ENCODE measurements around the gene PTGES2.

The PTGES2 gene

DNA sequence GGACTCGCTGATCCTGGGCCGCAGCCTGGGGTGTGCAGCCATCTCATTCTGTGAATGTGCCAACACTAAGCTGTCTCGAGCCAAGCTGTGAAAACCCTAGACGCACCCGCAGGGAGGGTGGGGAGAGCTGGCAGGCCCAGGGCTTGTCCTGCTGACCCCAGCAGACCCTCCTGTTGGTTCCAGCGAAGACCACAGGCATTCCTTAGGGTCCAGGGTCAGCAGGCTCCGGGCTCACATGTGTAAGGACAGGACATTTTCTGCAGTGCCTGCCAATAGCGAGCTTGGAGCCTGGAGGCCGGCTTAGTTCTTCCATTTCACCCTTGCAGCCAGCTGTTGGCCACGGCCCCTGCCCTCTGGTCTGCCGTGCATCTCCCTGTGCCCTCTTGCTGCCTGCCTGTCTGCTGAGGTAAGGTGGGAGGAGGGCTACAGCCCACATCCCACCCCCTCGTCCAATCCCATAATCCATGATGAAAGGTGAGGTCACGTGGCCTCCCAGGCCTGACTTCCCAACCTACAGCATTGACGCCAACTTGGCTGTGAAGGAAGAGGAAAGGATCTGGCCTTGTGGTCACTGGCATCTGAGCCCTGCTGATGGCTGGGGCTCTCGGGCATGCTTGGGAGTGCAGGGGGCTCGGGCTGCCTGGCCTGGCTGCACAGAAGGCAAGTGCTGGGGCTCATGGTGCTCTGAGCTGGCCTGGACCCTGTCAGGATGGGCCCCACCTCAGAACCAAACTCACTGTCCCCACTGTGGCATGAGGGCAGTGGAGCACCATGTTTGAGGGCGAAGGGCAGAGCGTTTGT lies 19.9 kb downstream of the PTGES2 start:
- no peak for DNase-seq (ENCODE audit: low read depth)
- H3K4me3 ChIP-seq (ENCODE audit: low read depth, low read length), result no peak overlapping the region

DNA sequence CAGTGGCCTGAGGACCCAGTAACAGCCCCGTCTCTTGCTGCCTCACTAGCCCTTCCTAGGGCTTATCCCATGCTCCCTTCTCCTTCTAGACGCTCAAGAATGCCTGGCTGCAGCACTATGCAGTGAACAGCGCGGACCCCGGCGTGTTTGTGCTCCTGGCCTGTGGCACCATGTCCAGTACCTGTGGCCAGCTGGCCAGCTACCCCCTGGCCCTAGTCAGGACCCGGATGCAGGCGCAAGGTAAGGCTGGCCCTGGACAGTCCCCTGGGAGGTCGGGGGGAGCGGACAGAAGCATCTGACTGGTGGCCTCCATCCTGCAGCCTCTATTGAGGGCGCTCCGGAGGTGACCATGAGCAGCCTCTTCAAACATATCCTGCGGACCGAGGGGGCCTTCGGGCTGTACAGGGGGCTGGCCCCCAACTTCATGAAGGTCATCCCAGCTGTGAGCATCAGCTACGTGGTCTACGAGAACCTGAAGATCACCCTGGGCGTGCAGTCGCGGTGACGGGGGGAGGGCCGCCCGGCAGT lies 20.5 kb downstream of the PTGES2 start:
- no peak overlapping the region for H3K4me3 ChIP-seq (ENCODE audit: low read depth, low read length)
- DNase-seq (ENCODE audit: low read depth), result no peak

DNA sequence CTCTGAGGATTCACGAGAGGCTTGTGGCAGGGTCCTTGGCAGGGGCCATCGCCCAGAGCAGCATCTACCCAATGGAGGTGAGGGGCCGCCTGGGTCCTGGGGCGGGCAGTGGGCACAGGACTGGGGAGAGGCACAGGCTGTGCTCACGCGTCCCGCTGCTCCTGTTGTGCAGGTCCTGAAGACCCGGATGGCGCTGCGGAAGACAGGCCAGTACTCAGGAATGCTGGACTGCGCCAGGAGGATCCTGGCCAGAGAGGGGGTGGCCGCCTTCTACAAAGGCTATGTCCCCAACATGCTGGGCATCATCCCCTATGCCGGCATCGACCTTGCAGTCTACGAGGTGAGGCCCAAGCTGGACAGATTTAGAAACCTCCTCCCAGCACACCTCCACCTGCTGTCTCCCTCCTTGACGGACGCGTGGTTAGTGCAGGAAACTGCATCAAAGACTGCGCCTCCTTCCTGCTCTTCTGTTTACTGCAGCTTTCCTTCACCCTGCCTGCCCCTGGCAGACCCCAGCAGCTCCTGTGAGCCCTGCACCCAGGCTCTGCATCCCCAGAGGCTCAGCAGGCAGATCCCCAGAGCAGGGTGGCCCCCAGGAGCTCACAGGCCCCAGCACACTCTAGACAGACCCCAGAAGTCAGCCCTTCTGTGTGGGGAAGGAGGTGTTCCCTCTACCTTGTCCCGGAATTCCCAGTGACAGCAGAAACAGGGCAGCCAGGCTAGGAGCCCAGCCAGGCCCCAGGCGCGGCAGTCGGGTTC lies 21.2 kb downstream of the PTGES2 start:
- DNase-seq (ENCODE audit: low read depth), result no peak
- H3K4me3 ChIP-seq (ENCODE audit: low read depth, low read length), result no peak overlapping the region

DNA sequence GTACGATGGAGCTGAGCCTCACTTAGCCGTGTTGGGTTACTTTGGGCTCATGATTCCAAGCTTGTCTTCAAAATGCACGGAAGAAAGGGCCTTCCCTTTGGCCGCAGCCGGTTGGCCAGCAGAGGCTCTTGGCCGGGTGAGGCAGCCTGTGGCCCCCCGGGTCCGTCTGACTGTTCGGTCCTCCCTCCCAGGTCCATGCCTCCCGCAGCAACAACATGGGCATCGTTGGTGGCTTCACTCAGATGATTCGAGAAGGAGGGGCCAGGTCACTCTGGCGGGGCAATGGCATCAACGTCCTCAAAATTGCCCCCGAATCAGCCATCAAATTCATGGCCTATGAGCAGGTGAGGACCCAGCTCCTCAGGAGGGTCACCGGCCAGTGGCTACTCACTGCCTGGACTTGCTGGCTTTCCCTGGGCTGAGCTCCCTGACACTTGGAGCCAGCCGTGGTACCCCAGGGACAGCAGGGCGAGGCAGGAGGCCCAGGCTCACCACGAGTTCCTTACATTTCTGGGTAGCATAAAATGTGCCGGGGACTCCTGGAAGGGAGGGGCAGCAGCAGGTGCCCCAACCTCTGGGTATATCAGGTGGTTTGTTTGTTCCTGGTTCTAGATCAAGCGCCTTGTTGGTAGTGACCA lies 21.9 kb downstream of the PTGES2 start:
- H3K4me3 ChIP-seq (ENCODE audit: low read depth, low read length), result no peak overlapping the region
- DNase-seq (ENCODE audit: low read depth), result no peak

DNA sequence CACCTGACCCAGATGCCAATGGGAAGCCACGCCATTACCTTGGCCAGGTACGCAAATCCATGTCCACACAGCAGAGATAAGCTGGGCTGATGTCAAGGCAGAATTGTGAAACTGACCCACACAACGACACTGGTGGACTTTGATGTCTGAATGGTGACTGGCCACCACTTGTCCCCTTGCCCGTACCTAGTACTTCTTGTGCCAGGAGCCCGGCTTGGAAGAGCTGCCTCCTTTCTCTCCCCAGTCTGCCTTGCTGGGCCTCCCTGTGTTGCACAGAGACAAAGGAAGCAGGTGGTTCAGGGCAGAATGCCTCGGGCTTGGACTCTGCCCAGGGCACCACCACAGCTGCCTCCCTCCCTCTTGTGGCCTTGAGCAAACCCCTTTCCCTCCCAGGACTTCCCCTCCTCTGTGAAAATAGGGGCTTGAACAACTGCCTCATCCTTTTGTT lies 23.3 kb downstream of the PTGES2 start:
- DNase-seq (ENCODE audit: low read depth), result no peak
- no peak overlapping the region for H3K4me3 ChIP-seq (ENCODE audit: low read depth, low read length)

DNA sequence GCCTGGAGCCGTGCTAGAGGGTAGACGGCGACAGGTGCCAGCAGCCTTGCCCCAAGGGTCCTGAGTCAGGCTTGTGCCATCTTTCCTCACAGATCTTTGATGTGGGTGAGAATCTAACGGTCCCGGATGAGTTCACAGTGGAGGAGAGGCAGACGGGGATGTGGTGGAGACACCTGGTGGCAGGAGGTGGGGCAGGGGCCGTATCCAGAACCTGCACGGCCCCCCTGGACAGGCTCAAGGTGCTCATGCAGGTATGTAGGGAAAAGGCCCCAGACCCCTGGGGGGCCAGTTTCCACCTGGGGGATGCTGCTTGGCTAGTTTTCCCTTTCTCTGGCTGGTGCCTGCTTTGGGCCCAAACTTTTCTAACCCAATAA lies 24.0 kb downstream of the PTGES2 start:
- DNase-seq (ENCODE audit: low read depth), result no peak

DNA sequence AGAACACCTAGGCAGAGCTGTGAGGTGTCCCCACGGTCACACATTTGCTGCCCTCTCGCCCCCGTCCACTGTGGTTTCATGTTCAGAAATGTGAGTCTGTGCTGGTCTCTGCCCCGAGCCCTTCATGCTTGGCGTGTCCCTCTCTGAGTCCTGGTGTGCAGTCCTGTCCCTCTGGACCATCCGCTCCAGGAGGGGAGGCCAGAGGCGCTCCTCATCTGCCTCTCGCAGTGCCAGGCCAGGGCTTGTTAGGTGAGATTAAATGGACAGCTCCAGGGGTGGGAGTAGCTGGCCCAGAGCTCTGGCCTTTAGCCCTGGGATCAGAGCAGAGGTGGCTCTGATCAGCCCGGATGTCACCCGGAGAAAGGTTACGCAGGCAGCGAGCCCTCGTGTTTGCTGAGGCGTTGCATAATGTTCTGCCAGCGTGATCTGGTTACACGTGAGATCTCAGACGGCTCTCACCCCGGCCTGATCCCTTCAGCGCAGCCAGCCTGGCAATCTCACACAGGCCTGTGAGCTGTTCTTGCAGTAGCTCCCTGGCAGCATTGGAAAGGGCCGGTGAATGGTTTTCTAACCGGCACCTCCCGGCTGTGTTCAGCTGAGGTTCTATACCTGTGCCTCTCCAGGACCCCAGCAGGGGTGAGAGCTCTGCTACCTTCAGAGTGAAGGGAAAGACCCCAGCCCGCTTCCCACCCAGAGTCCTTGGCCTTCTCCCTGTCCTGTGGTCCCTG lies 24.5 kb downstream of the PTGES2 start:
- DNase-seq (ENCODE audit: low read depth), result no peak
- no peak overlapping the region for H3K4me3 ChIP-seq (ENCODE audit: low read depth, low read length)

More for the DNA sequence above, 24.0 kb downstream of the PTGES2 start:
- no peak overlapping the region for H3K4me3 ChIP-seq (ENCODE audit: low read depth, low read length)

DNA sequence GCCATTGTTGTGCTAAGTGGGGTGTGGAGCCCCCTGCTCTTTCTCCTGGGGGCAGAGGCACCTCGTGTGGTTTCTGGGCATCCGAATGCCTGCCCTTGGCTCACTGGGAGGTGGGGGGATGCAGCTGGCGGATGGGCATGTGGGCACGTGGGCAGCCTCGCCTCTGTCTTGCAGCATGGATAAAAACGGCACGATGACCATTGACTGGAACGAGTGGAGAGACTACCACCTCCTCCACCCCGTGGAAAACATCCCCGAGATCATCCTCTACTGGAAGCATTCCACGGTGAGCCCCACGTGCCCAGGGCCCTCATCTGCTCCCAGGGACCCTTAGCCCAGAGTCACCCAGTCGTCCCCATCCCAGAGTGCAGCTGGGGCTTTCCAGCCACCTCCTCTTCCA lies 25.3 kb downstream of the PTGES2 start:
- no peak overlapping the region for H3K4me3 ChIP-seq (ENCODE audit: low read depth, low read length)
- no peak for DNase-seq (ENCODE audit: low read depth)

DNA sequence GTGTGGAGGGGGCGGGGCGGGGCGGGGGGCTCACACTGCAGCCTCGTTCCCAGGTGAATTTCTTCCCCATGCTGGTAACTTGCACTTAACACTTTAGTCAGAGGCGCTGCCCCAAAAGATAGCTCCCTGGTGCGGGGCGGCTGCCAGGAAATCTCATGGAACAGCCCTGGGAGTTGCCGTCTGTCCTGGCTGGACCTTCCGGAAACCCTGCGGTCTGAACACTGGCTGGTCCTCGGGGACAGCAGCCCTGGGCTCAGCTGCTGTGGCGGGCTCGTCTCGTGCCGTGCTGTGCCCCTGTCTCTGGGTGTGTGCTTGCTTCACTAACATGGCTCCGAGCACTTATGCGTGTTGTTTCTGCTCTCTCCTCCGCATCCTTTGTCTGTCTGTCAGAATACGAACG lies 25.8 kb downstream of the PTGES2 start:
- DNase-seq (ENCODE audit: low read depth), result no peak
- no peak overlapping the region for H3K4me3 ChIP-seq (ENCODE audit: low read depth, low read length)

DNA sequence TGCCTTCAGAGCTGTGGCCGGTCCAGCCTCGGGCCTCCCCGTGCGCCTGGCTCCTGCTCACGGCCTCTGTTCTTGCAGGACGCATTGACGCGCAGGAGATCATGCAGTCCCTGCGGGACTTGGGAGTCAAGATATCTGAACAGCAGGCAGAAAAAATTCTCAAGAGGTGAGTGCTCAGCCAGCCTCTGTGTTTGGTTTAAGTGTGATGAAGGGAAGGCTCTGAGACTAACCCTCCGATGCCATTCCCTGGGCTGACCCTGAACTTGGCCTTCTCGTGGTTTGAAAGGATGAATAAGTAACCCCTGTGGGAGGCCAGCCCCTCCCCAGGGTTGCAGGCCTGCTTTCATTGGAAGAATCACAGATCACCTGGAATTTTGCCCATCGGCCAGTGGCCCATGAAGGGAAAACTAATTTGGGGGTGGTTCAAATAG lies 26.3 kb downstream of the PTGES2 start:
- H3K4me3 ChIP-seq (ENCODE audit: low read depth, low read length), result no peak overlapping the region
- DNase-seq (ENCODE audit: low read depth), result no peak

DNA sequence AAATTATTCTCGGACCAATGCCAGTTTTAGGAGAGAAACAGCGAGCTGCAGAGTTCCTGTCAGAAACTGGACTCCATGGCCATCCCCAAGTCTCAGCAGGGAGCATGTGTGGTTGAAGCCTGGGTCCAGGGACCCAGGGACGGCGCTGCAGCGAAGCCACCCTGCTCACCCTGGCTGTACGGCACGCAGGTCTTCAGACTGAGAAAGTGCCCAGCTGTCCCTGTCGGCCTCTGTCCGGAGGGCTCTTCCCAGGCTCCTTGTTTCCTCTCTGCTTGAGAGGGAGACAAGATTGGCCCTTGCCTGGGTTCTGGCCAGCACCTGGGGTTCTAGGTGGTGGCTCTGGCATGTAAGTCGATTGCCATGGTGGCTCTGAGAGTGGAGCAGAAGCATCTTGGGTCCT lies 26.9 kb downstream of the PTGES2 start:
- DNase-seq (ENCODE audit: low read depth), result no peak
- no peak overlapping the region for H3K4me3 ChIP-seq (ENCODE audit: low read depth, low read length)

DNA sequence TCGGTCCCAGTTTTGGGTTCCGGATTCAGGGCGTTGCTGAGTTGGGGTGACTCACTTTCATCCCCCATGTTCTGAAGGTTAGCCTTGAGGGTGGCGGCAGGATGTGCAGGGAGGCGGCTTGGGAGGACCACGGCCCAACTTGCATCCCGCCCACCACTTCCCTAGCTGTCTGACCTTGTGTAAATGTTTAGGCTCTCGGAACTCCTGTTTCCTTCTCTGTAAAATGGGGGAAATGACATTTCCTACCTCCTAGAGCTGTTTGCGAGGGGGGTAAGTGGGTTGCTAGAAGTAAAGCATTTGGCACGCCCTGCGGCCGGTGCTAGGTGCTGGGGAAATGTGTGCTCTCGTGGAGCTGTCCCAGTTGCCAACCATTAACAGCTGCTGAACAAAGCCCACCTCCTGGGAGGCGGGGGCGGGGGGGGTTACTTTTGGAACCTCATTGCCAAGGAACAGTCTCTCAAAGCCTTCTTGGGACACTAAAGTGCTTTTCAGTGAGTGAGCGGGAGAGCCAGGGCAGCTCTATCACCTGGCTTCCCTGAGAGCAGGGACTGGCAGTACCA lies 27.5 kb downstream of the PTGES2 start:
- peak overlapping the region; percentile 57 for H3K4me3 ChIP-seq (ENCODE audit: low read depth, low read length)
- DNase-seq (ENCODE audit: low read depth), result no peak

DNA sequence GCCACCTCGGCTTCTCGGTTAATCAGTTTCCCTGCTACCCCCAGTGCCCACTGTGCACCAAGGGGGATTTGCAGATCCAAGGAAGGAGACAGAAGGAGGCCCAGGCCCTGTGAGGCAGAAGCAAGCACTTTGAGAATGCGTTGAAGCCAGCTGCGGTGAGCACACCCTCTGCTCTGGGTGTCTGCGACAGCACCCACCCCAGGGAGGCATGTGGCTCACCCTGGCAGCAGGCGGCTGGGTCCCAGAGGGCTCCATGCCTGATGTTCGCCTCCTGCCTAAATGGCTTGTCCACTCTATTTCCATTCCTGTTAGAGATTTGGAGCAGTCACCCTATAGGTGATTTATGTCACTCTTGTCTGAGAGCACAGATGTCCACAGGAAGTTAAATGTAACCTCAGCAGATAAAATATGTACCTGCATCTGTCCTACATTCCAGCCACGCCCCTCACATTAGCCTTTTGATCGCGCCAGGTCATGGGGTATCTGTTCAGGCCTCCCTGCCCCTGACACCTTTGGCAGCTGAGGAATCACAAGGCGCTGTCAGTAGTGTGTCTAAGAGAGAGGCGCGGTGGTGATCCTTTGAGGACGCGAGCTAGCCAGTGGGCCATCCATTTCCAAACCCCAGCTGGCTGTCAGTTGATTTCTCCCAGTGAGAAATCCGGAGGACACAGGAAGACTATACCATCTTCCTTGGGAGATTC lies 28.1 kb downstream of the PTGES2 start:
- no peak for DNase-seq (ENCODE audit: low read depth)
- peak overlapping the region; percentile 57 for H3K4me3 ChIP-seq (ENCODE audit: low read depth, low read length)

DNA sequence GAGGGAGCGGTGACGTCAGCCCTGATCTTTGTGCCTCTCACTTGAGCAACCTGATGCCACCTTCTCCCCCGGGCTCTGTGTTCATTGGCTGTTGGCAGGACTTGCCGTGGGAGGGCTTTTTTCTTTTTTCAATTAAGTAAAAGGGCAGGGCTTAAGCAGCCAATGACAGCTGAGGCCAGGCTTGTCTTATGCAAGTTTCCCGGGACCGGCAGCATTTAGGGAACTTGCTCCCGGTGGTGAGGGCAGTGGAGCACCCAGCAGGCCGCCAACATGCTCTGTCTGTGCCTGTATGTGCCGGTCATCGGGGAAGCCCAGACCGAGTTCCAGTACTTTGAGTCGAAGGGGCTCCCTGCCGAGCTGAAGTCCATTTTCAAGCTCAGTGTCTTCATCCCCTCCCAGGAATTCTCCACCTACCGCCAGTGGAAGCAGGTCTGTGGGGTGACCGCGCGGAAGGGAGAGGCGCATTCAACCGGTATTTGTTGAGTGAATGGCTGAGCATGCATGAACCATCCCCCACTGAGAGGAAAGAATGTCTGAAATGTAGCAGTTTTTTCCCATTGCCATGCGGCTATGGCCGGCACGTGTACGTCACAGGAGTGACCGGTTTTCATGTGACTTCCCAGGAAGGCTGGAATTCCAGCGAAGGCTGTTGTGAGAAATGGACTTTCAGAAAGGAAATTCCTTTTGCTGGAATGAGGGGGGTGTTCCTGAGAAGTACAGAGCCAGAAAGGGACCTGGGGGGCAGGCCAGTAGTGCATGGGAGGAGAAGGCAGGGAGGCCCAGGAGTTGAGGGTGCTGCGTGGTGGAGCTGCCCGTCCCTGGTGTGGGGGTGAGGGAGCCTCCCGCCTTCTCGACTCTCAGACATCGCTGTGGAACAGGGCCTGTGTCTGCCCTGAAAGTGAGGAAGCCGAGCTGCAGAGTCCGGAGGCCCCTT lies 29.0 kb downstream of the PTGES2 start:
- H3K4me3 ChIP-seq (ENCODE audit: low read depth, low read length), result peak overlapping the region; percentile 57
- peak; percentile 92 for DNase-seq (ENCODE audit: low read depth)

DNA sequence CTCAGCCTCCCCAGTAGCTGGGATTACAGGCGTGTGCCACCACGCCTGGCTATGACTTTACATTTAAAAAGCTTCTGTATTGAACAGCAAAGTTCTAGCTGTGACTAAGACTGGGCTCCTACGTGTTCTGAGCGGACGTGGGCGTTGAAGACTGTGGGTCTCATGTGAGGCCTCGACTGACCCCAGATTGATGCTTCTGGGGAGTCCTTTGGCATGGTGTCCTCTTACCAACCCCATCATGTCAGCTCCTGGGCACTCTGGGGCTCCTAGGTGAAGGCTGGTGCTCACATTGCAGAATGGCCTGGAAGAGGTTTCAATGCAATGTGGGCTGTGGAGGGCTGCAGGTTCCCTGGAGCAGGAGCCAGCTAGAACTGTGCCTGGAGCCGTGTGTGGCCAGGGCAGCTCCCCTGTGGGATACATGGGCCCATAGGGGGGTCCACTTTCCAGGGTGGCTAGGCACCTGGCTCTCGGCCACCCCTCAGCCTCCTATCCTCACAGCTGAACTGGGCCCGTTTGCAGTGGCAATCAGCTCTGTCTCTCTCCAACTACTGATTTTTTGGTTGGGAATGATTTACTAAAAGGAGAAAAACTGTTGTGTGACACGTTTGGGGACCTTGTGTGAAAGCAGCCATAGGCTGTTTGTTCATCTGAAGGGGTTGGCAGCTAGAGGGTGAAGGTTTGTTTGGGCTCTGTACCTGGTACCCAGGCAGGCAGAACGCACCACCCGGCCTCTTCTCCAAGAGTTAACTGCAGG lies 29.8 kb downstream of the PTGES2 start:
- no peak for DNase-seq (ENCODE audit: low read depth)
- no peak overlapping the region for H3K4me3 ChIP-seq (ENCODE audit: low read depth, low read length)

DNA sequence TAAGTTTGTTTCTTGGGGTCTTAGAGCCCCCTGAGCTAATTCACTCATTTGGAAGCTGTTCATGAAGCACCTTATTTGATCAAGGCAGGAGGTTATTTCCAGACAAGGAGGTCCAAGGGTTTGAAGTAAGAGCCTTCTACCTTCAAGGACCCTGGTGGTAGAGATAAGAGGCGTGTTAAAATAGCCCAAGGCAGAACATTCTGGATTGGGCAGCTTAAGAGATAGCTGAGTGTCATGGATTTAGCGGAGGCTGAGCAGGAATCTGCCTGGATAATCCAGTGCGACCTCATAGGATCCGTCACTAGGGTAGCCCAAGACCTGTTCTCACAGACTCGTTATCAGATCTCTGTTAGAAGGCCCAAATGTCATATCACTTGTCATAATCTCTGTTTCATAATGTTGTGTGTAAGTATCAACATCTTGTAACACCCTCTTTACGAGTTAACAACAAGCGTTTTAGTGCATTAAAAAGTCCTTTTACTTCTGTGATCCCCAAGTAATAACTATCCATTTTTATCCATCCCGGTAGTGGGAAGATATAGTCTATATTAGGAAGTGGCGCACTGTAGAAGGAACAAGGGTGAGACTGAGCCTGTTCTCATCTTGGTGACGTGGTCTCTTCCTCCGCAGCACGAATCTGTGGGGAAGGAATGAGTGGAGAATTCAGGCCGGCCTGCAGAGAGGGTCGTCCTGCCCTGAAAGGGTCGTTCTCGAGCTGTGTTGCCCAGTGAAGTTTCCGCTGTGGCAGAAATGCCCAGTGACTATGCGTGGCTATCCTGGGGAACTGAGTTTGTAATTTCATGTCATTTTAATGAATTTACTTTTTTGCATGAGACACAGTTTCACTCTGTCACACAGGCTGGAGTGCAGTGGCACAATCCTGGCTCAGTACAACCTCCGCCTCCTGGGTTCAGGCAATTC lies 30.7 kb downstream of the PTGES2 start:
- DNase-seq (ENCODE audit: low read depth), result no peak
- H3K4me3 ChIP-seq (ENCODE audit: low read depth, low read length), result no peak overlapping the region

All from skeletal muscle cell (primary cell).